Middle frontal gyrus (tissue), 1 donor: ENCODE measurements around the gene SDS.

ENCODE experiments used
- DNase-seq: peaks from one replicate; pipeline ENCODE4 v3.0.0-alpha.2; 2015; ENCODE audit warnings: low spot score; ENCODE audit errors: extremely low spot score

SDS gene

DNA sequence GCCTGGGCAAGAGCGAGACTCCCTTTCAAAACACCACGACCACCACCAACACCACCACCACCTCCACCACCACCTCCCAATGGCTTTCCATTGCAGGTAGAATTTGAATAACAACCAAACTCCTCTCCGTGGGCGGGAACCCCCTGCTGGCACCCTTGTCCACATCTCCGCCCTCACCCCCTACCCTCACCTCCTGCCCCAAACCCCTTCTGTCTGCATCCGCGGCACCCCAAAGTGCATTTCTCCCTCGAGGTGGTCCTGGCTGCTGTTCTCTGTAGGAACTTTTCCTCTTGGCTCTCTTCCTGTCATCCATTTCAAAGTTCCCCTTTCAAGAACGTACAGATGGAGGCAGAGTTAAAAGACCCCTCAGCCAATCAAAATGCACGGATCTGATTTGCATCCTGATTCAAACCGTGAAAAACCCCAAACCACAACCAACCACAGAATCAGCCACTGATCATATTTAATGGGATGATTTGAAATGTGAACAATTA lies 22.3 kb upstream of the SDS start:
- no peak for DNase-seq

DNA sequence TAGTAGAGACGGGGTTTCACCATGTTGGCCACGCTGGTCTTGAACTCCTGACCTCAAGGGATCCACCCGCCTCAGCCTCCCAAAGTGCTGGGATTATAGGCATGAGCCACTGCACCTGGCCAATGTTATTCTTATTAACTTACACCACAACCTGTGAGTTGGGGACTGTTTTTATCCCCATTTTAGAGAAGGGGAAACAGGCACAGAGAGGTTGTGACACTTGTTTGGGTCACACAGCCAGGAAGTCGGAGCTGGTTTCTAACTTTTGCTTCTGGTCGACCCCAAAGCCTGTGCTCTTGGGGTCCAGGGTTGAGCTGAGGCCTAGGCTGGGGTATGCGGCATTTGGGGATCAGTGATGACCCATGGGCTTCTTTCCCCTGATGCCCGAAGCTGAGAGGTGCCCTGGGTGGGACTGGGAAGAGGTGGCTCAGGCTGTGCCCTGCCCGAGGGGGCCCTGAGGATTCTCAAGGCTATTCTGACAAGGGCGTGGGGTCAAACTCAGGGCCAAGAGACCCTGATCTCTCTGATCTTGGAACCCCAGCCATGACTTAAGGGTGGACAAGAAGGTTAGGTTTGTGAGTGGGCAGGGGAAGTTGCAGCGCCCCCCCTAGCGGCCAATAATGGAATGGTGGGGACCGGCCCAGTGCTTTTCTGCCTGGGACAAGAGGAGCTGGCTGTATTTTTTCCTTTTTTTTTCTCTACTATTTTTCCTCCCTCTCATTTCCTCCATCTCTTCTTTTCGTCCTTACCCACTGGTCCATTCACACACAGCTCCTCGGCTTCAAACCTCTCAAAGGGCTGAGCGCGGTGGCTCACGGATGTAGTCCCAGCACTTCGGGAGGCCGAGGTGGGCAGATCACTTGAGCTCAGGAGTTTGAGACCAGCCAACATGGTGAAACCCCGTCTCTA lies 21.5 kb upstream of the SDS start:
- no peak for DNase-seq

DNA sequence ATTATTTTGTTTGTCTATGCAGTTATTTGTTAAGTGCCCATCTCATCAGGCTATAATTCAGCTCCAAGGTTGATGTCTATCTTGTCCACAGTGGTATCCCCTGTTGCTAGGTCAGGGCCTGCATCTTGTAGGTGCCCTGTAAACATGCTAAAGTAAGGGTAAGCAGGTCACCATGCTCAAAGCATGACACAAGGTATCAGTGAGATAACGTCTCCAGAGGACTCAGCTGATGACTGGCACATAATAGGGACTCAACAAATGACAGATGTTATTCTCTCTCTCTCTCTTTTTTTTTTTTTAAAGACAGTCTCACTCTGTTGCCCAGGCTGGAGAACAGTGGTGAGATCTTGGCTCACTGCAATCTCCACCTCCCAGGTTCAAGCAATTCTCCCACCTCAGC lies 20.8 kb upstream of the SDS start:
- no peak for DNase-seq

DNA sequence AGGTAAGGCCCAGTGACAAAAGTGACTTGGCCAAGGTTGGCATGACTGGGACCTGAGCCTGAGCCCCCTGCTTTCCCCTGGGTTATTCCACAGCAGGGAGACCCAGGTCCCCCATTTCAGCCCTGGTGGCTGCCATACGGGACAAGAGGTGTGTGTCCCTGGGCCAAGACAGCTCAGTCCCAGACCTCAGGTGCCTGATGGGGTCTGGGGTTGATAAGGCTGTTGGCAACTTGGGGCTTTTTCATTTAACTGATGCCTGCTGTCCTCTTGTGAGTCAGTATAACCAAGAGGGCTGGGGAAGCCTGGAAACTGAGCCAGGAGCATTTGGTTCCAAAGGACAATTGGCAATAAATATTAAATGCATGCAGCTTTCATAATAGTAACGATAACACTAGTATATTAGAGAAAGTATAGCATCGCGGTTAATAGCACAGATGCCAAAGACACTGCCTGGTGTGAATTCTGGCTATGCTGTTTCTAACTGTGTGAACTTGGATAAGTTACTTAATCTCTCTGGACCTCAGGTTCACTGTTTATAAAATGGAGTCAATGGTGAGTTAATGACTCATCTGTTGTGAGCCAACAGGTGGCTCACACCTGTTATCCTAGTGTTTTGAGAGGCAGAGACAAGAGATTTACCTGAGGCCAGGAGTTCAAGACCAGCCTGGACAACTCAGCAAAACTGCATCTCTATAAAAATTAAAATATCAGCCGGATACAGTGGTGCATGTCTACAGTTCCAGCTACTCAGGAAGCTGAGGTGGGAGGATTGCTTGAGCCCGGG lies 19.4 kb upstream of the SDS start:
- no peak for DNase-seq

DNA sequence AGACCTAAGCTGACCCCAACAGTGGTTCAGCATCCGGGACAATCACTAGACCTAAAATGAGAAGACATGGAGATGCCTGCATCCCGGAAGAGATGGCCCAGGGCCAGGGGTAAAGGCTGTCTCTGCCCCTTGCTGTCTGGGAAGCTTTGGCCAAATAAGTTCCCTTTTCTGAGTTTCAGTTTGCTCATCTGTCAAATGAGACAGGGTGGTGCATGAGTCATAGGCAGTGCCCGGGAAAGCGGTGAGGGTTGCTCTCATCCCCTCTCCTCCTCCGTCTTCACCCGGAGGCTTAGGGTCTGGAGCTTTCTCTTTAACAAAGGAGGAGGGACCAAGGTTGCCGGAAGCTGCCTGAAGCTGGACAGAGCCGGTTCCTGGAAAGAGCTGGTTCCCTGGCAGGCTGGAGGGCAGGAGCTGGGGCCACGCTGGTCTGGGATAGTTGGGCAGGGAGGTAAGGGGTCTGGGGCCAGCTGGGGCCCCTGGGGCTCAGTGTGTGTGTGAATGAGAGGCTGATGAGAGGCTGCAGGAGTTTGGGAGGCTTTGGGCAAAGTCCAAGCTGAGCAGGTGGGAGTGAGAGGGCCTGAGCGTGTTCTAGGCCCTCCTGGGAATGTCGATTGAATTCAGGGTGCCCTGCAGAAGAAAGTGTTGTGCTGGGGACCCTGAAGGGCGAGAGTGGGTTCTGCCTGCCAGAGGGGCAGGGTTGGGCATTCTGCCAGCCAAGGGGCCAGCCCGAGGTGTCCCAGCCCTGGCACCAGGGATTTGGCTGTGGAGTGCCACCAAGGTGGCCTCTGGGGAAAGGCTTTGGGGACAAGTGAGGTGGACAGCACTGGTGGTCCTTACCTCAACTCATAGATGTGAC lies 18.6 kb upstream of the SDS start, which contains the start of gene SDSL:
SDSL (plus strand) TSS at position 351 of the 856 bp plus-strand sequence. CDS start 5,603 bp downstream, outside the sequence.
- no peak for DNase-seq

DNA sequence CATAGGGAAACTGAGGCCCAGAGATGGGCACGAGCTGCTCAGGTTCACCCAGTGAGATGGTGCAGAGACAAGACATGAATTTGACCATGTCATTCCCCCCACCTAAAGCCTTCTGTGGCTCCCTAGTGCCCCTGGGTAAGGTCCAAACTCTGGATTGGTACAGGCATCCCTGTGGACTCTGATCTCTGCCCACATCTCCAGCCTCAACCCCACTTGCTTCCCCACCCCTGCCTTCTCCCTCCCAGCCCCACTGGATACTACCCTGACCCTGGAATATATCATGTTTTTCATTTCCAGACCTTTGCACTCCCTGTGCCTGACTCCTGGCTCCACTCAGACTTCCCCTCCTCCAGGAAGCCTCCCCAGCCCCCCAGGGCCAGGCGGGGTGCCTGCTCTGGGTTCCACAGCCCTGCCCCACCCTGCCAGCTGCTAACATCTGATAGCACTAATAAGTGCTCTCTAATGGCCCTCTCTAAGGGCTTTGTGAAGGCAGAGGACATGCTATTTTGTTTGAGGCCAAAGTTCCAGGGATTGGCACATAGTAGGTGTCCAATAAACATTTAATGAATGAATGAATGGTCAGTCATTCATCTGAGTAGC lies 17.4 kb upstream of the SDS start:
- DNase-seq = no peak

DNA sequence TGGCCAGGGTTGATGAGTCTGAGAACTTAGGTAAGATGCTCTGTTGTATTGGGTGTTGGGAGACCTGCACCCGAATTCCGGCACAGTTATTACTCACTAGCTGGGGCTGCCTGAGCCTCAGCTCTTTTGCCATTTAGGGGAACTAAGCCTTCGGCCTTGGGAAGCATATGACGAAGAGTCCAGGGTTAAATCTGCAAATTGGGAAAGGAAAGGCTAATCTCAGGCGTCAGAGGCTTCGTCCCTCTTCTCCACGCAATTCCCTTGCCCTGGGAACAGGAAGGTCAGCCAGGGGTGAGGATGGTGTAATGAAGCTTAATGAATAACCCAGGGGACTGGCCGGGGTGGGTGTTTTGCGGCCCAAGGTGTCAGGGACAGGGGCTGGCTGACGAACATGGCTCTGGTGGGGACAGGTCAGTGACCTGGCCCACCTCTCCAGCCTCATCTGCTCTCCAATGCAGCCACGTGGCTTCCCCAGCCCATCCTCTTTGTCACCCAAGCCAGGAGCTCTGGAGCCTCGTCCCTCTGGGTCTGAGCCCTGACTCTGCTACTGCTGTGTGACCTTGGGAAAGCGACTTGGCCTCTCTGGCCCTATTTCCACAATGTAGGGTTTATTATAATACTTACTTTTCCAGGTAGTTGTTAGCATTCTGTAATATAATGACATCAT lies 14.7 kb upstream of the SDS start:
- no peak for DNase-seq

DNA sequence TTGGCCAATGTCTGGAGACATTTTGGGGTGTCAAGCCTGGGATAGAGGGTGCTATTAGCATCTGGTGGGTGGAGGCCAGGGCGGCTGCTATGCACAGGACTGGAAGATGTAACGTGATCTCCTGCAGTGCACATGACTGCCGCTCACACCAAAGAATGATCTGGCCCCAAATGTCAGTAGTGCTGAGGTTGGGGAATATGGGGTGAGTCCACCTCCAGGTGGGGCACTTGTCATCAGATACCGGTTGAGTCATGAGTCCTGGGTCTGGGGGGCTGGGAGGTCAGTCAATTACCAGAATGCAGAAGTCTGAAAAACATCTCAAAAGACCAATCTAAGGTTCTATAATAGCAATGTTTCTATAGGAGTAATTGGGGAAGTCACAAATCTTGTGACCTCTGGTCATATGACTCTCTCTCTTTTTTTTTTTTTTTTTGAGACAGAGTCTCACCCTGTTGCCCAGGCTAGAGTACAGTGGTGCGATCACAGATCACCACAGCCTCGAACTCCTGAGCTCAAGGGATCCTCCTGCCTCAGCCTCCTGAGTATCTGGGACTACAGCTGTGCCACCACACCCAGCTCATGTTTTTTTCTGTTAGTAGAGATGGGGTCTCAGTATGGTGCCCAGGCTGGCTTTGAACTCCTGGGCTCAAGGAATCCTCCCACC lies 12.5 kb upstream of the SDS start:
- no peak for DNase-seq

DNA sequence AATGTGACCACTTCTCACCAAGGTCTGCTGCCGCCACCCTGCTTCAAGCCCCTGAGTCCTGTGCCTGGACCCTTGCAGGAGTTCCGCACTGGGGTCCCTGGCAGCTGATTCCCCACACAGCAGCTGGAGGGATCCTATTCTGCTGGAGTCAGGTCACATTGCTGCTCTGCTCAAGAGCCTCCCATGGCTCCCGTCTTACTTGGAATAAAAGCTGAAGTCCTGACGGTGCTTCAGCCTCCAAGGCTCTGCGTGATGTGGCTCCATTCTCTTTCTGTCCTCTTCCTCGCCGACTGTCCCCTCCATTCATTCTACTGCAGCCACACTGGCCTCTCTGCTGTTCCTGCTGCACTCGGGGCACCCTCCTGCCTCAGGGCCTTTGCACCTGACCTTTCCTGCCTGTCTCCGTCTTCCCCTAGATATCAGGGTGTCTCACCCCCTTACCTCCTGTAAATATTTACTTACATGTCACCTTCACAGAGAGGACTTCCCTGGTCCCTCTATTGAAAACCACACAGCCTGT lies 10.9 kb upstream of the SDS start:
- no peak for DNase-seq

DNA sequence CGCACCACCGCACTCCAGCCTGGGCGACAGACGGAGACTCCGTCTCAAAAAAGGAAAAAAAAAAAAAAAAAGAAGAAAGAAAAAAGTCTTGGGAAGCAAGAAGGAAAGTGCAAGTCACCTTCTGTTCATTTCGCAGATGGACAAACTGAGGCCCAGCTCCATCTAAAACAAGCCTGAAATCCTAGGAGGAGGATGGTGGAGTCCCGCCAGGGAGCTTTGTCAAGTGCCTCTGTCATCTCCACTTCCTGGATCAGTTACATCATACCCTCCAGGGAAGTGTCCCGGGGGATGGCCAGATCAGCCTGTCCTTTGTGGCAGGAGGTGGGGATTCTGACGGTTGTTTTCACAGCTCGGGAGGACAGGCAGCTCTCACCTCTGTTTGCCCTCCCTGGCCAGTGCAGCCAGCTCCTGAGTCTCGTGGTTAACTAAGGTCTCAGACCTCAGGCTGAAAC lies 9.8 kb upstream of the SDS start:
- DNase-seq = no peak

DNA sequence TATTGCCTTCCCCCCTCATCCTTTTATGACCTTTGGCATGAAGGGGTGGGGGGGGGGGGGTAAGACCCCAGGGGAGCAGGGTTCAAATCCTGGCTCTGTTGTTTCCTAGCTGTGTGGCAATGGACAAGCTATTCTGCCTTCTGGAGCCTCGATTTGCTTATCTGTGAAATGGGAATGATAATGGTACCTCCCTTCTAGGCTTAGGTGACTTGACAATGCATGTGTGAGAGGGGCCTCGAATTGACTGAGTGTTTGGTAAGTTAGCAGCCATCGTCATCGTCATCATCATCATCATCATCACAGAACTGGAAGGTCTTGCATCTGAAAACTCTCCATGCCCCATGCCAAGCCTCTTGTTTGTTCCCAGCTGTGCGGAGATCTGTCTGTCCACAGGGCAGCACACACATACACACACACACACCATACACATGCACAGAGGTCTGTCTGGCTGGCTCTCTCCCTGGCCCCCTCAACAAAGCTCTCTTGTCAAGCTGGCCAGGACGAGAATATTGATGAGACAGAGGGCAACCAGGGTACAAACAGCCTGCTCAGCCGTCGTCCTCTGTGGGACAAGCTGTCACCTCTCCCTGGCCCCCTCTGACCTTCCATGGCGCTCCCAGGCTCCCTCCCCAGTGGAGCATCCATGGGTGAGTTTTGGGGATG lies 5.9 kb upstream of the SDS start:
- no peak for DNase-seq

DNA sequence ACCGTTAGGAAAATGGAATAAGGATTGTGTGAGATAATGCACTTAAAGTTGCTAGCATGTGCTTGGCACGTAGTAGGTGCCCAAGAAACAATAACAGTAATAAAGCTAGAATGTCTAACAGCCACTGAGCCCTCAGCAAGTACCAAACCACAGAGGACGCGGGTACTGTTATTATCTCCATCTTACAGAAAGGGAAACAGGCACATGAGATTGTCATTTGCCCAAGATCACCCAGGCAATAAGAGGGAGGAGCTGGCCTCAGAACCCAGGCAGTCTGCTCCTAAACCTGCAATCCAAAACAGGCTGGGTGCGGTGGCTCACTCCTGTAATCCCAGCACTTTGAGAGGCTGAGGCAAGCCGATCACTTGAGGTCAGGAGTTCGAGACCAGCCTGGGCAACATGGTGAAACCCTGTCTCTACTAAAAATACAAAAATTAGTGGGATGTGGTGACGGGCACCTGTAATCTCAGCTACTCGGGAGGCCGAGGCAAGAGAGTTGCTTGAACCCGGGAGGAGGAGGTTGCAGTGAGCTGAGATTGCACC lies 5.1 kb upstream of the SDS start:
- no peak for DNase-seq

DNA sequence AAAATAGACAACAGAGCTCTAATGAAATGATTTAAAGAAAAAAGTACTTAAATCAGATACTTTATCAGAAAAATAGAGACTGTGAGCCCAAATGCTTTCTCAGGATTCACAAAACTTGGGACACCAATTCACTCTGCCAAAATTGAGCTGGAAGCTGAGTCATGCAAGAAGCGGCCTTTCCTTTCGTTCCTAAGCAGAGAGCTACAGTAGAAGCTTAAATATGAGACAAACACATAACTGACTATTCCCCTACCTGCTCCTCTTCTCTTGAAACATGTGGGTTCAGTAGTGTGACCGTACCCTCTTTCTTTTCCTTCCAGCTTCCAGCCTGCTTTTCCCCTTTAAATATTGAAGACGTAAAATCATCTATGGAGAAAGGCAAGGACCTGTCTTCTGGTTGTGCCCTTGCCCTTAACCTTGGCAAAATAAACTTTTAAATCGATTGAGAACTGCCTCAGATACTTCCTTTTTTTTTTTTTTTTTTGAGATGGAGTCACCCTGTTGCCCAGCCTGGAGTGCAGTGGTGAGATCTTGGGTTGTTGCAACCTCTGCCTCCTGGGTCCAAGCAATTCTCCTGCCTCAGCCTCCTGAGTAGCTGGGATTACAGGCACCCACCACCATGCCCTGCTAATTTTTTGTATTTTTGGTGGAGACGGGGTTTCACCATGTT lies 4.4 kb upstream of the SDS start:
- peak; percentile 11 for DNase-seq

DNA sequence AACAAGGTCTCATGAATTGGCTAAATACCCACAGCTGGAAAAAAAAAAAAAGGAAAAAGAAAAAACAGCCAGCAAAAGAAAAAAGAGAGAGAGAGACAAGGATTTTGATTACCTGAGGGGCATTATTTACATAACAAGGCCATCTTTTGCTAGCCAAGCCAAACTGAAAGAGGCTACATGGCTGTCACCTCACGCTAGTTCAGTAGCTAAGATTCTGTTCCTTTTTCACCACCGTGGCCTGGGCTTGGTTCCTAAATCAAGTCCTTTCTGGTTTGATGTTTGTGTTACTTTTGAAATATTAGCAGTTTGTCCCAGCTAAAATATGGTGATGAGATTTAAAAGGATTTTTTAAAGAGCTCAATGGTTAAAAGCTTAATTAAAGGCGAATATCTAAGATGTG lies 2.0 kb upstream of the SDS start:
- no peak for DNase-seq

DNA sequence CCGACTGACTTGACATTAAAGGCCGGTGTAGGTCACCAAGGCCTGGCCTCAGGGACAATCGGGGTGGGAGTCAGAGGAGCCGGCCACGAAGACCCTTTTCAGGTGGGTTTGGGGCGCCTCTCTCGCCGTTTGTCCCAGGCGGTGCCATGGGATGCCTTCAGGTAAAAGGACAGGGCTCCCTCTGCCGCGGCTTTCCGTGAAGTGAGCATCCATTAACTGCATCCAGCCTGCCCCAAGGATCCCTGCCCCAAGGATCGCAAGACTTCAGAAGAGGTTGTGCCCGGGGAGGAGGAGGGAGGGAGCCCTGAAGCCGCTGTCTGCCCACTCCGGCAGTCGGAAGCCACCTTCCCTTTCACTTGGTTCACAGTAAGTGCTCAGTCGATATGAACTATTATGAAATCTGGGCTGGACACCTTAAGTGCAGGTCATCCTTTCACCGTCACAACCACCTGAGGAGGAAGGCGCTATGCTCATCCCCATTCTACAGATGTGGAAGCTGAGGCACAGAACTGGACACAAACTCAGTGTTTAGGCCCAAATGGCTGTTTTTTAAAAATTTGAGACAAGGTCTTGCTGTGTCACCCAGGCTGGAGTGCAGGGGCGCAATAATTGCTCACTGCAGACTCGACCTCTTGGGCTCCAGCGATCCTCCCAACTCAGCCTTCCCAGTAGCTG lies 964 bp downstream of the SDS start:
- DNase-seq = no peak

DNA sequence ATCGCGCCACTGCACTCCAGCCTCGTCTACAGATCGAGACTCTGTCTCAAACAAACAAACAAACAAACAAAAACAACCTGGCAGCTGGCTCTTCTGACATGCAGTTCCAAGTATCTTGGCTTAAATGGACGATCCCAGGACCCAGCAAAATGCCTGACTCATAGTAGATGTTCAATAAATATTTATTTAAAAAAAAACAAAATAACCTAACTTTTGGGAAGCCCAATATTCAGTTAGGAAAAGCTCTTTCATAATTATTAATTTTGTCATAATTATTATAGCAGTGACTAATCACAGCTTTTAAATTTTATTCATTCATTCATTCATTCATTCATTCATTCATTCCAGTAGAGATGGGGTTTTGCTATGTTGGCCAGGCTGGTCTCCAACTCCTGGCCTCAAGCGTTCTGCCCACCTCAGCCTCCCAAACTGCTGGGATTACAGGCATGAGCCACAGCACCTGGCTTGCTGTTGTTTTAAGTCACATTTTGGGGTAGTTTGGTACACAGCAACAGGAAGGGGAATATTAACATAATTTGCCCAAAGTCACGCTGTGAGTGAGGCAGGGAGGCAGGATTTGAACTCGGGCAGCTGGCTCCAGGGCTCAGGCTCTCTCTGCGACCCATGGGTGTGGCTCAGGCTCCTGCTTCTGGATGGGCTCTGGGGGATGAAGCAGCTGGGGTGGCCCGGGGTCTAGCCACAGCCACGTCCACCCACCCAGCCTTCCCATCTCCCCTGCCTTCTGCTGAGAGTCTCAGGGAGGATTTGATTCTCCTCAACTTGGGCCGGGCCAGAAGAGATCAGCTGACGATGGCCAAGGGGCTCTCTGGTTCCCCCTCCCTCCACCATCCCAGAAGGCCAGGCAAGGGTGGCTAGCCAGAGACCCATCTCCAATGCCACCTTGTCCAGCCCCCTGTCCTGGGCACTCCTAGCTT lies 2.4 kb downstream of the SDS start:
- no peak for DNase-seq
